Liver (tissue), 3 donors: Measurements from ENCODE around the gene CACNA1C.

Experiments used
- RAD21 ChIP-seq, 2 donors: IDR thresholded peaks; 2 replicates each; pipeline ENCODE4 v1.6.1; 2016; ENCODE audit warnings: antibody characterized with exemption in 2 of 2, mild to moderate bottlenecking in 2 of 2
- TF ChIP-seq, protein P1 (sequence below): fragments of 150-350 bp; IDR thresholded peaks from 2 replicates; pipeline ENCODE4 v1.5.1; 2017; ENCODE audit warnings: improper control_type of control experiment, low read depth, low read length; ENCODE audit not compliant: missing input control
- donor health status: healthy.
- donor health status: healthy.

DNA sequence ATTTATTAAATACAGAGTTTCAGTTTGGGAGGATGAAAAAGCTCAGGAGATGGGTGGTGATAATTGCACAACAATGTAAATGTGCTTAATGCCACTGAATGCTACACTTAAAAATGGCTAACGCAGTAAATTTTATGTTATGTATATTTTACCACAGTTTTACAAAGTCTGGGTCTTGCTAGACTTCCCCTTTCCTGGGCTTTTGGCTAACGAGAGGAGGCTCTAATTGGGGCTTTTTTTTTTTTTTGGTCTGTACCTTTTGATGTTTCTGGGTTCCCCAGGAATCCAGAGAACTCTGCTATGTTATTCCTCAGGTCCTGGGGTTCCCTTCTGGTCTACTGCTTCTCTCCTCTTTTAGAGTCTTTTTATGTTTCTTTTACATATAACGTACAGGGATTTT, 355.5 kb downstream of the CACNA1C start:
- TF ChIP-seq, protein P1, sequence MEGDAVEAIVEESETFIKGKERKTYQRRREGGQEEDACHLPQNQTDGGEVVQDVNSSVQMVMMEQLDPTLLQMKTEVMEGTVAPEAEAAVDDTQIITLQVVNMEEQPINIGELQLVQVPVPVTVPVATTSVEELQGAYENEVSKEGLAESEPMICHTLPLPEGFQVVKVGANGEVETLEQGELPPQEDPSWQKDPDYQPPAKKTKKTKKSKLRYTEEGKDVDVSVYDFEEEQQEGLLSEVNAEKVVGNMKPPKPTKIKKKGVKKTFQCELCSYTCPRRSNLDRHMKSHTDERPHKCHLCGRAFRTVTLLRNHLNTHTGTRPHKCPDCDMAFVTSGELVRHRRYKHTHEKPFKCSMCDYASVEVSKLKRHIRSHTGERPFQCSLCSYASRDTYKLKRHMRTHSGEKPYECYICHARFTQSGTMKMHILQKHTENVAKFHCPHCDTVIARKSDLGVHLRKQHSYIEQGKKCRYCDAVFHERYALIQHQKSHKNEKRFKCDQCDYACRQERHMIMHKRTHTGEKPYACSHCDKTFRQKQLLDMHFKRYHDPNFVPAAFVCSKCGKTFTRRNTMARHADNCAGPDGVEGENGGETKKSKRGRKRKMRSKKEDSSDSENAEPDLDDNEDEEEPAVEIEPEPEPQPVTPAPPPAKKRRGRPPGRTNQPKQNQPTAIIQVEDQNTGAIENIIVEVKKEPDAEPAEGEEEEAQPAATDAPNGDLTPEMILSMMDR: no peak
- TF ChIP-seq RAD21 (IDR thresholded peaks at IDR 0.05): no peak
